ENCODE results near the gene LIN9. TPM values are rescaled to one million over a fixed set of nuclear protein-coding genes. Genes with fewer than 3 reads are reported as not detected.

The LIN9 gene
- total RNA-seq, 1 donor from 2014 or later, result 3.2 TPM

DNA sequence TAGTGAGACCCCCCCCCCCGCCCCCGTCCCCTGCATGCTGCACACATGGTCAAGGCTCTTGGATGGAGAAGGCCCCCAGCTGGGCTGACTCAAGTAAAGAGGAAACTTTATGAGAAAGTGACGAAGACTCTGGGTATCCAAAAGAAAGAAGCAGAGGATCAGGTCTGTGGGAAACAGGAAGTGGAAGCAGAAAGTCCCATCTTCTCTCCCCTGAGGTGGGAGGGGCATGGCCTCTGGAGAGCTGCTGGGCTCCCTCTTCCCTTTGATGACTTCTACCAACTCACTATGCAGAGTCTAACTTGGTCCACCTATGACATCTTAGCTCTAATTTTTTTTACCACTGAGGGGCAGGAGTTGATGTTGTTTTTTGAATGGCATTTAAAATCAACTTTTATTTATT, 42.7 kb upstream of the LIN9 start:
- H3K36me3 ChIP-seq (ENCODE audit: control insufficient read depth, insufficient read depth, low read length), result no peaks in the 10 kb centered on the region
- DNase-seq (ENCODE audit: low read depth) (no peak), FAIRE-seq (no peak)
- no peak overlapping the region for H3K4me3 ChIP-seq (ENCODE audit: low read depth, low read length)
- TF ChIP-seq, protein P1, sequence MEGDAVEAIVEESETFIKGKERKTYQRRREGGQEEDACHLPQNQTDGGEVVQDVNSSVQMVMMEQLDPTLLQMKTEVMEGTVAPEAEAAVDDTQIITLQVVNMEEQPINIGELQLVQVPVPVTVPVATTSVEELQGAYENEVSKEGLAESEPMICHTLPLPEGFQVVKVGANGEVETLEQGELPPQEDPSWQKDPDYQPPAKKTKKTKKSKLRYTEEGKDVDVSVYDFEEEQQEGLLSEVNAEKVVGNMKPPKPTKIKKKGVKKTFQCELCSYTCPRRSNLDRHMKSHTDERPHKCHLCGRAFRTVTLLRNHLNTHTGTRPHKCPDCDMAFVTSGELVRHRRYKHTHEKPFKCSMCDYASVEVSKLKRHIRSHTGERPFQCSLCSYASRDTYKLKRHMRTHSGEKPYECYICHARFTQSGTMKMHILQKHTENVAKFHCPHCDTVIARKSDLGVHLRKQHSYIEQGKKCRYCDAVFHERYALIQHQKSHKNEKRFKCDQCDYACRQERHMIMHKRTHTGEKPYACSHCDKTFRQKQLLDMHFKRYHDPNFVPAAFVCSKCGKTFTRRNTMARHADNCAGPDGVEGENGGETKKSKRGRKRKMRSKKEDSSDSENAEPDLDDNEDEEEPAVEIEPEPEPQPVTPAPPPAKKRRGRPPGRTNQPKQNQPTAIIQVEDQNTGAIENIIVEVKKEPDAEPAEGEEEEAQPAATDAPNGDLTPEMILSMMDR (IDR thresholded peaks at IDR 0.05; ENCODE audit: insufficient read depth, low read length, severe bottlenecking), result no peak
- no peaks in the 10 kb centered on the region for H3K27me3 ChIP-seq (ENCODE audit: control insufficient read depth, insufficient read depth, low read length)

- Histone ChIP-seq H3K27me3 (ENCODE audit: control insufficient read depth, insufficient read depth, low read length) (no peaks in the 10 kb centered on the region), H3K4me3 (ENCODE audit: low read depth, low read length) (no peak overlapping the region), H3K36me3 (ENCODE audit: control insufficient read depth, insufficient read depth, low read length) (no peaks in the 10 kb centered on the region)
- DNase-seq (ENCODE audit: low read depth) (no peak), FAIRE-seq (no peak)
- TF ChIP-seq, protein P1 (IDR thresholded peaks at IDR 0.05; ENCODE audit: insufficient read depth, low read length, severe bottlenecking), result no peak
Measured at GRCh38 chr1:226350519-226350865, 41.5 kb upstream of the LIN9 start.

GRCh38 chr1:226349801-226350518, 41.0 kb upstream of the LIN9 start:
- no peaks in the 10 kb centered on the region for H3K36me3 ChIP-seq (ENCODE audit: control insufficient read depth, insufficient read depth, low read length)
- no peaks in the 10 kb centered on the region for H3K27me3 ChIP-seq (ENCODE audit: control insufficient read depth, insufficient read depth, low read length)
- TF ChIP-seq, protein P1 (IDR thresholded peaks at IDR 0.05; ENCODE audit: insufficient read depth, low read length, severe bottlenecking), result no peak
- FAIRE-seq (no peak), DNase-seq (ENCODE audit: low read depth) (no peak)
- H3K4me3 ChIP-seq (ENCODE audit: low read depth, low read length), result no peak overlapping the region

DNA sequence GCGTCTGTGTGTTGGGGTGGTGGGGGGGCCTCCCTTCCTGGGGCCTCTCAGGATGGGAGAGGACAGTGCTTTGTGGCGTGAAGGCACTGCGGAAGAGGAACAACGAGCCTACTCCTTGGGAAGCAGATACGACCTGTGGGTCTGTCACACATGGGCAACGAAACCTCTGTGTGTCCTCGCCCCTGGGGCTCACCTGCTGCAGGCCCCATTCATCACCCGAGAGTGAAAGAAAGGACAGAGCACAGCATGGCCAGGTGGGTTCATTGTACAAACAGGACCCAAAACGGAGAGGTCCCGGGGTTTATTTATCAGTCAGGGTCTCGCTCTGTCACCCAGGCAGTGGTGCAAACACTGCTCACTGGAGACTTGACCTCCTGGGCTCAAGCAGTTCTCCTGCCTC, 40.1 kb upstream of the LIN9 start:
- DNase-seq (ENCODE audit: low read depth), result no peak
- TF ChIP-seq, protein P1 (IDR thresholded peaks at IDR 0.05; ENCODE audit: insufficient read depth, low read length, severe bottlenecking), result no peak
- Histone ChIP-seq H3K36me3 (ENCODE audit: control insufficient read depth, insufficient read depth, low read length) (no peaks in the 10 kb centered on the region), H3K4me3 (ENCODE audit: low read depth, low read length) (no peak overlapping the region), H3K27me3 (ENCODE audit: control insufficient read depth, insufficient read depth, low read length) (no peaks in the 10 kb centered on the region)
- no peak for FAIRE-seq

GRCh38 chr1:226344441-226345259, 35.7 kb upstream of the LIN9 start:
- no peaks in the 10 kb centered on the region for H3K27me3 ChIP-seq (ENCODE audit: control insufficient read depth, insufficient read depth, low read length)
- TF ChIP-seq, protein P1 (IDR thresholded peaks at IDR 0.05; ENCODE audit: insufficient read depth, low read length, severe bottlenecking), result no peak
- H3K36me3 ChIP-seq (ENCODE audit: control insufficient read depth, insufficient read depth, low read length), result no peaks in the 10 kb centered on the region
- H3K4me3 ChIP-seq (ENCODE audit: low read depth, low read length), result no peak overlapping the region
- DNase-seq (ENCODE audit: low read depth) (no peak), FAIRE-seq (no peak)

Data from bronchial epithelial cell (primary cell).